GM23338 (cell line): Measurements from ENCODE around the gene CTDNEP1. TPM values are rescaled to one million over a fixed set of nuclear protein-coding genes. Genes with fewer than 3 reads are reported as not detected.

Experiments
- ATAC-seq: fragments of 200-7000 bp; cut with Tn5 transposase; 3 replicates; pipeline ENCODE4 v1.9.1; 2020
- DNase-seq: peaks from one replicate; pipeline ENCODE4 v3.0.0-alpha.2; 2015; ENCODE audit warnings: low spot score
- H2AFZ ChIP-seq: fragments of 200-600 bp; sonication (generic); 2 replicates; pipeline ENCODE4 v1.8.0; 2016; ENCODE audit warnings: antibody characterized with exemption, mild to moderate bottlenecking, moderate library complexity
- H3F3A ChIP-seq: fragments of 200-600 bp; sonication (generic); replicated peaks from 2 replicates; pipeline ENCODE4 v1.8.0; 2017; ENCODE audit warnings: antibody characterized with exemption, mixed run types, low read depth
- H3K27ac ChIP-seq: fragments of 200-600 bp; sonication (generic); 2 replicates; pipeline ENCODE4 v1.6.1; 2016; ENCODE audit warnings: low read depth
- H3K27me3 ChIP-seq: fragments of 200-600 bp; sonication (generic); 2 replicates; pipeline ENCODE4 v1.8.0; 2016; ENCODE audit warnings: mild to moderate bottlenecking, mixed run types, moderate library complexity; ENCODE audit not compliant: insufficient read depth
- H3K36me3 ChIP-seq: fragments of 200-600 bp; sonication (generic); 2 replicates; pipeline ENCODE4 v1.8.0; 2016; ENCODE audit warnings: mild to moderate bottlenecking; ENCODE audit not compliant: insufficient read depth
- H3K4me1 ChIP-seq: fragments of 200-600 bp; sonication (generic); 2 replicates; pipeline ENCODE4 v1.8.0; 2016; ENCODE audit warnings: mild to moderate bottlenecking, moderate library complexity; ENCODE audit not compliant: insufficient read depth
- H3K4me2 ChIP-seq: fragments of 200-600 bp; sonication (generic); 2 replicates; pipeline ENCODE4 v1.7.1; 2017; ENCODE audit warnings: mixed run types
- H3K4me3 ChIP-seq: fragments of 200-600 bp; sonication (generic); 2 replicates; pipeline ENCODE4 v1.6.1; 2016; ENCODE audit warnings: mixed run types
- H3K79me2 ChIP-seq: fragments of 200-600 bp; sonication (generic); replicated peaks from 2 replicates; pipeline ENCODE4 v1.8.0; 2017; ENCODE audit warnings: mild to moderate bottlenecking; ENCODE audit not compliant: insufficient read depth
- H3K9me2 ChIP-seq: fragments of 200-600 bp; sonication (generic); 2 replicates; pipeline ENCODE4 v1.8.0; 2017; ENCODE audit not compliant: insufficient read depth
- H4K20me1 ChIP-seq: fragments of 200-600 bp; sonication (generic); replicated peaks from 2 replicates; pipeline ENCODE4 v1.8.0; 2017; ENCODE audit warnings: mild to moderate bottlenecking; ENCODE audit not compliant: insufficient read depth
- H3K27ac Mint-ChIP-seq: 2 replicates; pipeline ENCODE4 v1.8.0; 2020; ENCODE audit warnings: inconsistent platforms, mild to moderate bottlenecking, moderate library complexity, mixed read lengths
- H3K27me3 Mint-ChIP-seq: 3 replicates; pipeline ENCODE4 v1.8.0; 2022; ENCODE audit warnings: low read depth, mild to moderate bottlenecking, moderate library complexity, mixed read lengths, inconsistent platforms; ENCODE audit not compliant: insufficient read depth, poor library complexity
- H3K36me3 Mint-ChIP-seq: 3 replicates; pipeline ENCODE4 v1.8.0; 2021; ENCODE audit warnings: low read depth, mild to moderate bottlenecking, inconsistent platforms, moderate library complexity, mixed read lengths
- H3K4me1 Mint-ChIP-seq: 3 replicates; pipeline ENCODE4 v1.8.0; 2020; ENCODE audit warnings: mild to moderate bottlenecking, inconsistent platforms, mixed read lengths
- H3K4me3 Mint-ChIP-seq: 3 replicates; pipeline ENCODE4 v1.8.0; 2021; ENCODE audit warnings: moderate library complexity, mild to moderate bottlenecking, inconsistent platforms, mixed read lengths
- H3K9me3 Mint-ChIP-seq: 3 replicates; pipeline ENCODE4 v1.8.0; 2020; ENCODE audit warnings: moderate library complexity, mild to moderate bottlenecking, inconsistent platforms, mixed read lengths
- CREB1 ChIP-seq: fragments of 250-450 bp; sonication (Bioruptor Pico); IDR thresholded peaks from 2 replicates; pipeline ENCODE4 v1.5.0; 2020; ENCODE audit warnings: low read depth, mild to moderate bottlenecking, moderate library complexity
- CTCF ChIP-seq, 2 experiments: fragments of 200-600 bp in 1 of 2; sonication (generic) in 1 of 2; conservative IDR thresholded peaks; 2 replicates each; pipeline versions ENCODE4 v1.5.1 to v1.6.1; 2016 to 2017; ENCODE audit warnings: antibody characterized with exemption in 2 of 2, low read depth in 2 of 2, mild to moderate bottlenecking in 2 of 2, moderate library complexity in 1 of 2
- ETS1 ChIP-seq: IDR thresholded peaks from 2 replicates; pipeline ENCODE4 v1.6.1; 2016; ENCODE audit warnings: antibody characterized with exemption
- EZH2 ChIP-seq: fragments of 200-600 bp; sonication (generic); IDR thresholded peaks from one replicate; pipeline ENCODE4 v1.8.0; 2017; ENCODE audit warnings: antibody characterized with exemption, mild to moderate bottlenecking, low read depth; ENCODE audit not compliant: unreplicated experiment
- EZH2phosphoT487 ChIP-seq: fragments of 200-600 bp; sonication (generic); IDR thresholded peaks from one replicate; pipeline ENCODE4 v1.8.1; 2018; ENCODE audit warnings: antibody characterized with exemption; ENCODE audit not compliant: unreplicated experiment
- JUNB ChIP-seq: IDR thresholded peaks from one replicate; pipeline ENCODE4 v1.6.1; 2016; ENCODE audit warnings: antibody characterized with exemption; ENCODE audit not compliant: unreplicated experiment
- NANOG ChIP-seq: IDR thresholded peaks from 2 replicates; pipeline ENCODE4 v1.6.1; 2016; ENCODE audit warnings: antibody characterized with exemption, borderline replicate concordance
- POLR2AphosphoS5 ChIP-seq: IDR thresholded peaks from 2 replicates; pipeline ENCODE4 v1.6.1; 2016; ENCODE audit warnings: antibody characterized with exemption, low read depth
- REST ChIP-seq: IDR thresholded peaks from one replicate; pipeline ENCODE4 v1.6.1; 2018; ENCODE audit warnings: antibody characterized with exemption; ENCODE audit not compliant: unreplicated experiment
- ZNF114 ChIP-seq: fragments of 250-450 bp; sonication (Bioruptor Pico); IDR thresholded peaks from 2 replicates; pipeline ENCODE4 v1.5.0; 2020; ENCODE audit warnings: mild to moderate bottlenecking, moderate library complexity
- ZNF462 ChIP-seq: fragments of 250-450 bp; sonication (Bioruptor Pico); IDR thresholded peaks from 2 replicates; pipeline ENCODE4 v1.5.0; 2020; ENCODE audit warnings: mild to moderate bottlenecking, moderate library complexity
- polyA plus RNA-seq: library from polyadenylated mRNA; unstranded; fragments of >200 nt; fragmentation: Nextera tagmentation; extraction: Ambion mirVana; gene quantifications from 2 replicates; pipeline ENCODE4 v1.2.1, GENCODE V29; 2016
- total RNA-seq: library from RNA; depleted of rRNA; stranded (reverse); fragments of >200 nt; shearing (Covaris generic); gene quantifications from 2 replicates; pipeline ENCODE4 v1.2.3, GENCODE V29; 2014

The CTDNEP1 gene
- total and polyA plus RNA-seq, 2 experiments from 2014 or later, result 48.1 to 93.4 TPM

- H3K27ac ChIP-seq, result no peak overlapping the region
- H3K4me2 ChIP-seq, result peak overlapping the region; percentile 80
- peaks cover 9% of the 10 kb centered on the region for H3K36me3 ChIP-seq
- no peak overlapping the region for H2AFZ ChIP-seq
- no peak for ATAC-seq
- Mint-ChIP-seq H3K36me3 (peaks cover 20% of the 10 kb centered on the region), H3K4me3 (peak overlapping the region; percentile 69), H3K27me3 (peaks cover 17% of the 10 kb centered on the region), H3K9me3 (no peaks in the 10 kb centered on the region; the same call in 2 of the 3 replicates), H3K4me1 (peaks cover 63% of the 10 kb centered on the region), H3K27ac (peak overlapping the region; percentile 83; the same call in 1 of the 2 replicates)
- TF ChIP-seq POLR2AphosphoS5, result no peak
- no peak for TF ChIP-seq JUNB
- no peak for TF ChIP-seq NANOG
- TF ChIP-seq EZH2, result no peak
- TF ChIP-seq ETS1, result no peak
- TF ChIP-seq CTCF (conservative IDR thresholded peaks at IDR 0.05; ENCODE audit: low read depth in 2 of 2), result no peak
- no peak for TF ChIP-seq EZH2phosphoT487
- no peak for TF ChIP-seq ZNF114 (CRISPR knock-in tag)
- TF ChIP-seq ZNF462 (CRISPR knock-in tag), result no peak
- no peak for TF ChIP-seq CREB1 (CRISPR knock-in tag)
- TF ChIP-seq REST, result no peak
- DNase-seq, result no peak
- peaks cover 43% of the 10 kb centered on the region for H3K4me1 ChIP-seq
- no peaks in the 10 kb centered on the region for H3K27me3 ChIP-seq
- peak overlapping the region; percentile 67 for H3K4me3 ChIP-seq
- no peaks in the 10 kb centered on the region for H3K9me2 ChIP-seq
- H3K79me2 ChIP-seq, result peaks cover 47% of the 10 kb centered on the region
- peaks cover 10% of the 10 kb centered on the region for H4K20me1 ChIP-seq
- peaks cover 25% of the 10 kb centered on the region for H3F3A ChIP-seq
Observed at GRCh38 chr17:7207120-7208001, 44.2 kb downstream of the CTDNEP1 start.
